Measurements from ENCODE around the gene SUGCT.

The SUGCT gene

DNA sequence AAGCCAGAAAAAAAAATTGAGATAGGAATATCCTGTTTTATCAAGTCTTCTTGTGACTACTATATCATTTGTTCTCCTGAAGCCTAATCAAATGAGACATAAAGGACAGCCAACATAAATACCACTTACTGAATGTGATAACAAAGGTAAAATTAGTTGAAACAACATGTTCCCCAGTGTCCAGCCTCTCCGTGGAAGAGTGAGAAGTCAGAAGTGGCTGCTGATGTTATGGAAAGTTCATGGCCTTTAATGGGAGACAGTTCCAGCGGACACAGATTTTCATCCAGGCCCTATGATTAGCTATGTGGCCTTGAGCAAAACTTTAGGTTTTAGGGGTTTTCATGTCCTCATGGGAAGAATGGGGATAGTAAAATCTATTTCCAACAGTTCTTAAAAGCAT lies 724.3 kb downstream of the SUGCT start:
- no peak for TF ChIP-seq TEAD4 (IDR thresholded peaks at IDR 0.05)
- no peak for TF ChIP-seq CREB1 (IDR thresholded peaks at IDR 0.05; ENCODE audit: low read depth)
- no peak for TF ChIP-seq TCF12 (IDR thresholded peaks at IDR 0.05; ENCODE audit: low read depth)
- TF ChIP-seq EGR1 (IDR thresholded peaks at IDR 0.05): no peak
- TF ChIP-seq EP300 (IDR thresholded peaks at IDR 0.05; ENCODE audit: borderline replicate concordance): no peak
- TF ChIP-seq NFIC (IDR thresholded peaks at IDR 0.05): no peak
- TF ChIP-seq, protein P1, sequence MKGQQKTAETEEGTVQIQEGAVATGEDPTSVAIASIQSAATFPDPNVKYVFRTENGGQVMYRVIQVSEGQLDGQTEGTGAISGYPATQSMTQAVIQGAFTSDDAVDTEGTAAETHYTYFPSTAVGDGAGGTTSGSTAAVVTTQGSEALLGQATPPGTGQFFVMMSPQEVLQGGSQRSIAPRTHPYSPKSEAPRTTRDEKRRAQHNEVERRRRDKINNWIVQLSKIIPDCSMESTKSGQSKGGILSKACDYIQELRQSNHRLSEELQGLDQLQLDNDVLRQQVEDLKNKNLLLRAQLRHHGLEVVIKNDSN (IDR thresholded peaks at IDR 0.05): no peak
- TF ChIP-seq, protein P2, sequence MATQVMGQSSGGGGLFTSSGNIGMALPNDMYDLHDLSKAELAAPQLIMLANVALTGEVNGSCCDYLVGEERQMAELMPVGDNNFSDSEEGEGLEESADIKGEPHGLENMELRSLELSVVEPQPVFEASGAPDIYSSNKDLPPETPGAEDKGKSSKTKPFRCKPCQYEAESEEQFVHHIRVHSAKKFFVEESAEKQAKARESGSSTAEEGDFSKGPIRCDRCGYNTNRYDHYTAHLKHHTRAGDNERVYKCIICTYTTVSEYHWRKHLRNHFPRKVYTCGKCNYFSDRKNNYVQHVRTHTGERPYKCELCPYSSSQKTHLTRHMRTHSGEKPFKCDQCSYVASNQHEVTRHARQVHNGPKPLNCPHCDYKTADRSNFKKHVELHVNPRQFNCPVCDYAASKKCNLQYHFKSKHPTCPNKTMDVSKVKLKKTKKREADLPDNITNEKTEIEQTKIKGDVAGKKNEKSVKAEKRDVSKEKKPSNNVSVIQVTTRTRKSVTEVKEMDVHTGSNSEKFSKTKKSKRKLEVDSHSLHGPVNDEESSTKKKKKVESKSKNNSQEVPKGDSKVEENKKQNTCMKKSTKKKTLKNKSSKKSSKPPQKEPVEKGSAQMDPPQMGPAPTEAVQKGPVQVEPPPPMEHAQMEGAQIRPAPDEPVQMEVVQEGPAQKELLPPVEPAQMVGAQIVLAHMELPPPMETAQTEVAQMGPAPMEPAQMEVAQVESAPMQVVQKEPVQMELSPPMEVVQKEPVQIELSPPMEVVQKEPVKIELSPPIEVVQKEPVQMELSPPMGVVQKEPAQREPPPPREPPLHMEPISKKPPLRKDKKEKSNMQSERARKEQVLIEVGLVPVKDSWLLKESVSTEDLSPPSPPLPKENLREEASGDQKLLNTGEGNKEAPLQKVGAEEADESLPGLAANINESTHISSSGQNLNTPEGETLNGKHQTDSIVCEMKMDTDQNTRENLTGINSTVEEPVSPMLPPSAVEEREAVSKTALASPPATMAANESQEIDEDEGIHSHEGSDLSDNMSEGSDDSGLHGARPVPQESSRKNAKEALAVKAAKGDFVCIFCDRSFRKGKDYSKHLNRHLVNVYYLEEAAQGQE (IDR thresholded peaks at IDR 0.05; ENCODE audit: low read depth): no peak
- no peak for TF ChIP-seq YY1 (IDR thresholded peaks at IDR 0.05; ENCODE audit: low read depth)
- no peak for TF ChIP-seq RAD21 (IDR thresholded peaks at IDR 0.05; ENCODE audit: low read depth)
- TF ChIP-seq FOXM1 (IDR thresholded peaks at IDR 0.05; ENCODE audit: borderline replicate concordance, low read depth): no peak
- TF ChIP-seq, protein P3, sequence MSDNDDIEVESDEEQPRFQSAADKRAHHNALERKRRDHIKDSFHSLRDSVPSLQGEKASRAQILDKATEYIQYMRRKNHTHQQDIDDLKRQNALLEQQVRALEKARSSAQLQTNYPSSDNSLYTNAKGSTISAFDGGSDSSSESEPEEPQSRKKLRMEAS (IDR thresholded peaks at IDR 0.05): no peak
- TF ChIP-seq TAF1 (IDR thresholded peaks at IDR 0.05; ENCODE audit: low read depth): no peak
- no peak for TF ChIP-seq ZBTB7A (IDR thresholded peaks at IDR 0.05; ENCODE audit: low read depth)
- no peak for TF ChIP-seq CEBPB (IDR thresholded peaks at IDR 0.05)

DNA sequence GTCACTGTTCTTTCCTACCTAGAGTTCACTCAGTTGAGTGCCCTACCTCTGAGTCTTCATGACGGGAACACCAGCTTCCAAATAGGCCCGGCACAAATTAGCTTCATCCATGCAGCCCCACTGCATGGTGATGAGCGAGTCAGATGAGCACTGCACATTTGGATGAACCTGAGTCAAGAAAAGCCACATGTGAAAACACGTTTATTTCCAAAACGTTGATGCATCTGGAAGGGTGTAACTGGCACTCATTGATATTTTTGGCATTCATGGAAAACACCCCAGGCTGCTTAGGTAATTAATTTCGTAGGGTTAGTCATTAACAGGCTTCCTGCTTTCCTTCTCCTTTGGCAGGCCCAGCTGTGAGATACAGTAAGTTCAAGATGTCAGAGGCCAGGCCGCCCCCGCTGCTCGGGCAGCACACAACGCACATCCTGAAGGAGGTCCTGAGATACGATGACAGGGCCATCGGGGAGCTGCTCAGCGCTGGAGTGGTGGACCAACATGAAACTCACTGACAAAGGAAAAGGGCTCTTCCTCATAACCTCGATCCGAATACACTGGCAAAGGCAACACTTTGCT lies 725.2 kb downstream of the SUGCT start:
- TF ChIP-seq YY1 (IDR thresholded peaks at IDR 0.05; ENCODE audit: low read depth) (no peak), TCF12 (IDR thresholded peaks at IDR 0.05; ENCODE audit: low read depth) (no peak), TAF1 (IDR thresholded peaks at IDR 0.05; ENCODE audit: low read depth) (no peak), FOXM1 (IDR thresholded peaks at IDR 0.05; ENCODE audit: borderline replicate concordance, low read depth) (no peak), EP300 (IDR thresholded peaks at IDR 0.05; ENCODE audit: borderline replicate concordance) (no peak), CREB1 (IDR thresholded peaks at IDR 0.05; ENCODE audit: low read depth) (no peak), RAD21 (IDR thresholded peaks at IDR 0.05; ENCODE audit: low read depth) (no peak), NFIC (IDR thresholded peaks at IDR 0.05) (no peak), EGR1 (IDR thresholded peaks at IDR 0.05) (no peak), TEAD4 (IDR thresholded peaks at IDR 0.05) (no peak), CEBPB (IDR thresholded peaks at IDR 0.05) (no peak), ZBTB7A (IDR thresholded peaks at IDR 0.05; ENCODE audit: low read depth) (no peak)
- TF ChIP-seq, protein P2 (IDR thresholded peaks at IDR 0.05; ENCODE audit: low read depth): no peak
- TF ChIP-seq, protein P3 (IDR thresholded peaks at IDR 0.05): no peak
- TF ChIP-seq, protein P1 (IDR thresholded peaks at IDR 0.05): no peak

DNA sequence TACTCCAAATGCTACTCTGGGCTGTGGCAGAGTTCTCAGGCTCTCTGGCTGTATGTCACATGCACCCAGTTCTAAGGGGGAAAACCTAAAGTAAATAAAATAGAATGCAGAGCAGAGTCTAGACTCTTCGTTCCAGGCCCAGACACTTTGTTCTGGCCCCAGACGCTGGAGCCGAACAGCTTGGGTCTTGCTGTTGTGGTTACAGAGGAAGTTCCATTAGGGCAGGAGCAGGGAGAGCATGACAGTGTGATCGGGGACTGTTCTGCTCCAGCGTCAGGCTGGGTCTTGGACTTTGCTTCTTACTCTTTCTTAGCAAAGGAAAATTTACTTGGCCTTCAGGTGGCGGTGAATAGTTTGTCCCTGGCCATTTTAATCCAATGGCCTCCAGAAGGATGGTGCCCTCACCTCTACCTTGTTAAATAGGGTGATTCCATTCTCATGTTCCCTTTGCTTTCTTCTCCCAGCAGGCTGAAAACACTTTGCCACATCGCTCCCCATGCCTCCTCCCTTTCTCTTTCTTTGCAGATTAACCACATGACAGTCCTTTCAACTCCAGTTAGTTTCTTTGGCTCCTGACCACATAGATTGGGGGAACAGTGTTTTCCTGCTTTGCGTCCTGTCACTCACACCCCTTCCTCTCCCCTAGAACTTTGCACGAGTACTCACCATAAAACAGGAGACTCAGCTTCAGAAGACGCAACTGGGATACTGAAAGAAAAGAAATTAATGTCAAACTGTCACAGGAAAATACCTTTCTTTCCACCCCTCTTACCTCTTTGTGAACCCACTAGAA lies 730.8 kb downstream of the SUGCT start:
- TF ChIP-seq YY1 (IDR thresholded peaks at IDR 0.05; ENCODE audit: low read depth): no peak
- TF ChIP-seq, protein P2 (IDR thresholded peaks at IDR 0.05; ENCODE audit: low read depth): no peak
- no peak for TF ChIP-seq EGR1 (IDR thresholded peaks at IDR 0.05)
- TF ChIP-seq ZBTB7A (IDR thresholded peaks at IDR 0.05; ENCODE audit: low read depth): no peak
- TF ChIP-seq TCF12 (IDR thresholded peaks at IDR 0.05; ENCODE audit: low read depth): no peak
- TF ChIP-seq, protein P1 (IDR thresholded peaks at IDR 0.05): no peak
- no peak for TF ChIP-seq TEAD4 (IDR thresholded peaks at IDR 0.05)
- TF ChIP-seq TAF1 (IDR thresholded peaks at IDR 0.05; ENCODE audit: low read depth): no peak
- no peak for TF ChIP-seq FOXM1 (IDR thresholded peaks at IDR 0.05; ENCODE audit: borderline replicate concordance, low read depth)
- TF ChIP-seq NFIC (IDR thresholded peaks at IDR 0.05): no peak
- no peak for TF ChIP-seq RAD21 (IDR thresholded peaks at IDR 0.05; ENCODE audit: low read depth)

All from Ishikawa (cell line).